Left colon (tissue), 2 donors: Measurements from ENCODE around the gene TIMMDC1. TPM values are rescaled to one million over a fixed set of nuclear protein-coding genes. Genes with fewer than 3 reads are reported as not detected.

ENCODE experiments used
- total RNA-seq, 2 donors: library from RNA; stranded (reverse); fragmentation: NEBNext Ultra II Directional; extraction: Animal tissue kit (Norgen Biotek cat#: 25700); gene quantifications; one replicate each; pipeline ENCODE4 v1.2.1, GENCODE V29; 2021
- donor health status: DM: no; HTN: no; CAD: no.
- donor health status: DM: yes; HTN: yes; CAD: no.

Gene TIMMDC1
- total RNA-seq, 2 donors from 2014 or later, result 91.4 to 92.4 TPM

Other genes with a start within 250 kb of the TIMMDC1 start
- 10 to 100 TPM; 10.7 to 12.1 TPM for gene ARHGAP31, start 204.2 kb upstream of the TIMMDC1 start, total RNA-seq
- gene TMEM39A, start 34.9 kb upstream of the TIMMDC1 start, total RNA-seq, result 10 to 100 TPM; 26.3 to 37.3 TPM
- gene POGLUT1, start 29.6 kb upstream of the TIMMDC1 start, total RNA-seq, result 10 to 100 TPM; 15.7 to 19.6 TPM
- gene CD80, start 61.1 kb downstream of the TIMMDC1 start, total RNA-seq, result under 1 TPM; 0.40 to 0.98 TPM
- gene ADPRH, start 80.9 kb downstream of the TIMMDC1 start, total RNA-seq, result 1 to 10 TPM; 2.3 to 2.9 TPM
- gene PLA1A, start 99.3 kb downstream of the TIMMDC1 start, total RNA-seq, result 1 to 10 TPM; 1.3 to 1.9 TPM
- gene POPDC2, start 162.0 kb downstream of the TIMMDC1 start, total RNA-seq, result 10 to 100 TPM in 1 of 2 donors, 1 to 10 TPM in 1; 1.1 to 13.9 TPM
- gene COX17, start 178.9 kb downstream of the TIMMDC1 start, total RNA-seq, result 10 to 100 TPM; 46.0 to 56.8 TPM
- gene CFAP91, start 204.5 kb downstream of the TIMMDC1 start, total RNA-seq, result 1 to 10 TPM in 1 of 2 donors, under 1 TPM in 1; 0.52 to 1.3 TPM